Activated gamma-delta T cell treated with anti-CD3 and anti-CD28 coated beads, Interleukin-2, amount 50 U/mL, for 16 hours (primary cell): ENCODE data around the gene MAP3K15.

ENCODE experiments used
- DNase-seq: peaks from one replicate; pipeline ENCODE4 v3.0.0-alpha.2; 2020; ENCODE audit warnings: low read depth

MAP3K15 gene

GRCh38 chrX:19514791-19515614 lies at the start of gene MAP3K15:
TSS of gene MAP3K15 (minus strand) at chrX:19515508. CDS start at chrX:19515261, 247 bp downstream.
- no peak for DNase-seq

- no peak for DNase-seq
Observed at GRCh38 chrX:19564606-19565005, 49.3 kb upstream of the MAP3K15 start.

- DNase-seq, result no peak
Observed at GRCh38 chrX:19563746-19564145, 48.4 kb upstream of the MAP3K15 start.

- DNase-seq, result no peak
Observed at GRCh38 chrX:19563327-19563726, 48.0 kb upstream of the MAP3K15 start.

- no peak for DNase-seq
Observed at GRCh38 chrX:19560611-19561010, 45.3 kb upstream of the MAP3K15 start.

GRCh38 chrX:19557822-19558221 lies 42.5 kb upstream of the MAP3K15 start:
- no peak for DNase-seq

GRCh38 chrX:19556202-19556601 lies 40.9 kb upstream of the MAP3K15 start:
- DNase-seq, result no peak

- no peak for DNase-seq
Observed at GRCh38 chrX:19555683-19556082, 40.4 kb upstream of the MAP3K15 start.

- DNase-seq, result no peak
Observed at GRCh38 chrX:19555236-19555635, 39.9 kb upstream of the MAP3K15 start.

GRCh38 chrX:19554786-19555185 lies 39.5 kb upstream of the MAP3K15 start:
- DNase-seq, result no peak

- no peak for DNase-seq
Observed at GRCh38 chrX:19552793-19553192, 37.5 kb upstream of the MAP3K15 start.

GRCh38 chrX:19549838-19550237 lies 34.5 kb upstream of the MAP3K15 start:
- DNase-seq, result no peak

GRCh38 chrX:19548934-19549333 lies 33.6 kb upstream of the MAP3K15 start:
- DNase-seq, result no peak

GRCh38 chrX:19548279-19548678 lies 33.0 kb upstream of the MAP3K15 start:
- DNase-seq, result no peak

GRCh38 chrX:19545651-19546050 lies 30.3 kb upstream of the MAP3K15 start:
- DNase-seq, result no peak

GRCh38 chrX:19544693-19545305 lies 29.5 kb upstream of the MAP3K15 start:
- peak; percentile 10 for DNase-seq

GRCh38 chrX:19543951-19544381 lies 28.7 kb upstream of the MAP3K15 start:
- no peak for DNase-seq

- DNase-seq, result no peak
Observed at GRCh38 chrX:19543020-19543715, 27.9 kb upstream of the MAP3K15 start.

GRCh38 chrX:19541931-19542330 lies 26.6 kb upstream of the MAP3K15 start:
- DNase-seq, result no peak

GRCh38 chrX:19541196-19541595 lies 25.9 kb upstream of the MAP3K15 start:
- no peak for DNase-seq

GRCh38 chrX:19540076-19540475 lies 24.8 kb upstream of the MAP3K15 start:
- DNase-seq, result no peak

GRCh38 chrX:19539665-19540064 lies 24.4 kb upstream of the MAP3K15 start:
- no peak for DNase-seq

GRCh38 chrX:19535476-19535875 lies 20.2 kb upstream of the MAP3K15 start:
- no peak for DNase-seq
